GM19238 (cell line): ENCODE measurements around the gene HS3ST1.

Experiments used
- DNase-seq: peaks from one replicate; pipeline ENCODE4 v3.0.0; 2011; ENCODE audit warnings: low spot score; ENCODE audit not compliant: insufficient read length

Gene HS3ST1

DNA sequence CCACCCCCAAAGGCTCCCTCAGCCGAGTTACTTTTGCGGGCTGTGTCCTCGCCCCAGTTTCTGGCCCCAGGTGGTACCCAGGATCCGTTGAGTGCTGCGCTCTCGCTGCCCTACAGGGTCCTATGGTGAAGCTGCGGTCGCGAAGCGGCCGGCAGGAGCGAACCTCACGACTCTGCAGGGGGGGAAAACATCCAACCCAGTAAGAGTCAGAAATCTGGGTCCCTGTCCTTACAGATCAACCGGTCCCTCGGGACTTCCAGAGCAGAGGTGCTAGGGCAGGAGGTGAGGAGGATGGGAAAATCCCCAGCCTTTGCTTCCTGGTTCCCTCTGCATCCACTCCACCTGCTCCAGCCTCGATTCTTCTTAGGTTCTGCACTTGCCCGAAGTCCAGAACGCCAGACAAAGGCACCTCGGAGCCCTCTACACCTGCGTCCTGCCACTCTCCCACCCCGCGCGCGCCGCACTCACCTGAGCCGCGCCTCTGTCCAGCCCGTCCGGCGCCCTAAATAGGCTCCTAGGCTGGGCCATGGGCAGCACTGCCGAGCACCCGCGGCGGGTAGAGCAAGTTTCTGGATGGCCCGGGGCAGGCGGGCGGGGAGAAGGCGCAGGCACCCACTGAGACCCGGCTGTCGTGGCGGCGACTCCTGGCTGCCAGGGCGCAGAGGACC is at the start of gene HS3ST1:
Gene HS3ST1, minus strand, starts transcription at position 664 of the 668 bp plus-strand sequence. CDS start 28,889 bp downstream, outside the sequence.
- no peak for DNase-seq

DNA sequence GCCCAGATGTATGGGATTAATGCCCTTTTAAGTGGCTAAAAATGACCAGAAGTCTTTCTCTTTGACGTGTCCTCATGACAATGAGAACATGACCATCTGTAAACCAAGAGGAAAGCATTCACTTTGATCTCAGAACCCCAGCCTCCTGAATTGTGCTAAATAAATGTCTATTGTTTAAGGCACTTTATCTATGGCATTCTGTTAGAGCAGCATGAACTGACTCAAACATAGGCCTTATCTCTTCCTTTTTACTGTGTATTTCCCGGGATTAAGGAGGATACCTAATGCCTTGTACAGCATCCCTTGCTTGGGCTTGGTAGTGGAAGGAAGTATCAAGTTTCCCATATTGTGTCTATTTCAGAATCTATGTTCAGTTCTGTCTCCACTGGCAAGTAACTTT is 47.2 kb upstream of the HS3ST1 start:
- DNase-seq = no peak

DNA sequence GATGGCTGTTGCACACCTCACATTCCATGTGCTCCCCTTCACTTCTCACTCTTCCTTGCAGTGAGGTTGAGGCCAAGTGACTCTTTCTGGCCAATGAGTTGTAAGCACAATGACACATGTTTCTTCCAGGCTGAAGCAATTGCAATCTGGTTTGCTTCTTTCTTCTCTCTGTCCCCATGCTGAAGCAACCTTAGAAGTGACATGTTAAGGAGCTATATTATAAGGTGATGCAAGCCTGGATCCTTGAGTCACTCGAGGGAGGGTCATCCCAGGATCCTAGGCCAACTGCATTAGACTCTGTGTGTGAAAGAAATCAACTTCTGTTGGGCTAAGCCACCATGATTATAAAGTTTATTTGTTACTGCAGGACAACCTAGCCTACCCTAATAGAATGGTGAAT is 45.5 kb upstream of the HS3ST1 start:
- no peak for DNase-seq

GRCh38 chr4:11472535-11472934 is 43.8 kb upstream of the HS3ST1 start:
- no peak for DNase-seq

DNA sequence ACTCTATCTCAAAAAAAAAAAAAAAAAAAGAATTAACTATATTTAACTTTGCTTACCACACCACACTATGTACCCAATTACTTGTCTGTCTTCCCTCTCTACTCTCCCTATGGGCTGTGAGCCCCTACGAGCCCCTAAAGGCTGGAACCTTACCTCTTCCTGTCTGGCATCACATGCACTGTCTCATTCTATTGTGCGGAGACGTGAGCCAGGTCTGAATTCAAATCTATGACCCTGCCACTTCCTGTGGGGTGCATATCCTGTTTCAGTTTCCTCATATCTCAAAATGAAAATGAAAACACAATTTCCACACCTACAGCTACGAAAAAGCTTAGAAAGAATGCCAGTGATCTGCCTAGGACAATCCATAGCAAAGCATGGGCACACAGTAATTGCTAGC is 42.9 kb upstream of the HS3ST1 start:
- DNase-seq = peak; percentile 13

- no peak for DNase-seq
Measured at GRCh38 chr4:11471046-11471441, 42.4 kb upstream of the HS3ST1 start.

GRCh38 chr4:11470438-11471045 is 41.8 kb upstream of the HS3ST1 start:
- DNase-seq = no peak

DNA sequence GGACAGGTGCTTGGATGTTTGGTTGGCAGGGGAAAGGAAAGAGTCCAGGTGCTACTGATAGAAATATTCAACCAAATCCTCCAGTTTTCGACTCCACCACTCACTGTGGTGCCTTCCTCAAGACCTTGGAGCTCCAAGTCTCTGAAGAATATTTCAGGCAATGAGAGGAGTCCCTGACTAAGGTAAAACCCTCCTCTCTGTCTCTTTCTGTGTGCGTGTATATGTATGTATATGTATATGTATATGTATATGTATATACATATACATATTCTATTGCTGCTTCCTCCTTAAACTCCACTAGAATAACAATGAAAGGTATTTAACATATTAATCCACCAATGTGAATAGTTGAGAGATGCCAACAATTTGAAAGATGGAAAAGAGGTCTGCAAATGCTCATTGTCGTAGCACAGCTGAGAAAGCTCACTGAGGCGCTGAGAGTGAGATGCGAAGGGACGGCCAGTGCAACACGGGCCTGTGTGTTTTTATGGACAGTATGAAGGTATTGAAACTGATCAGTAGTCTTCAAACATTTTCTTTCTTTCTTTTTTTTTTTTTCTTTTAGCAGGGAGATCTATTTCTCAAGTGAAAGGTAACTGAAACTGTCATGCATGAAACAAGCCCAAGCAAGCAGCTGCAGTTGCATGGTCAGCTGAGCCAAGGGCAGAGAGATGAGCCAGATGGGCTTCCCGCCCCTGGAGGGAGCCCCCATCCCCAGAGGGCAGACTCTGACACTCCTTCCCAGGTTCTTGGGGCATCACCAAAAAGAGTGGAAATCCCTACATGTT is 41.1 kb upstream of the HS3ST1 start:
- DNase-seq = no peak

DNA sequence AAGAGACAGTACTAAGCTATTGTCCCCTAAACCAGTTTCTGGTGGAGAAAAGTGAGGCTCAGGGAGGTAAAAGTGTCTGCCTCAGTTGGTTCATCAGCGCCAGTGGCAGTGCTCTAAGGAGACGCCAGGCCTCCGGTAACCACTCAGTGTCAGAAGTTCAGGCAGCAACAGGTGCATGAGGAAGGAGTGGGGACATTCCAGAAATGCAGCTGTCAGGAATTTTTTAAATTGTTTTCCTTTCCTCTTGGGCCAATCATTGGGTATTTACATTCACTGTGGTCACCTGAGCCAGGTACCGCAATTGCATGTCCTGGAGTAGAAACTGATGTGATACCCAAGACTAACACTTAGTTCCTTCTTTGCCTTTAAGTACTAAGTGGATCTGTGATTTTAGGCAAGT is 40.2 kb upstream of the HS3ST1 start:
- DNase-seq = no peak

- no peak for DNase-seq
Measured at GRCh38 chr4:11467931-11468330, 39.2 kb upstream of the HS3ST1 start.

DNA sequence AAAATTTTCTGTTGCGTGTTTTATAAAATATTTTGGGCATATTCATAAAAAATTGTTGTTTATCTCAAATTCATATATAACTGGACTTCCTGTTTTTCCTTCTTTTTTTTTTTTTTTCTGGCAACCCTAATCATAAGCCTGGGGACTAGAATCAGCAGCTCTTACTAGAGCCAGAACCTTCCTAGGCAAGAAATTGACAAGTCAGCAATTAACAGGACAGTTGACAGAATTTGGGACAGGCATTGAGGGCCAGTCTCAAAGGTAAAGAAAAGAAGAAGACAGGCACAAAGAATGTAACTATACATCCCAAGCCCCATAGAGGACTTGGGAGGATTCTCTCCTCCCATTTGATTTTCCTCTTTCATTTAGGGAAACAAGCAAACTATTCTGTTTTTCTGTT is 35.0 kb upstream of the HS3ST1 start:
- DNase-seq = no peak

- no peak for DNase-seq
Measured at GRCh38 chr4:11456401-11456800, 27.7 kb upstream of the HS3ST1 start.

- no peak for DNase-seq
Measured at GRCh38 chr4:11455201-11455835, 26.6 kb upstream of the HS3ST1 start.

DNA sequence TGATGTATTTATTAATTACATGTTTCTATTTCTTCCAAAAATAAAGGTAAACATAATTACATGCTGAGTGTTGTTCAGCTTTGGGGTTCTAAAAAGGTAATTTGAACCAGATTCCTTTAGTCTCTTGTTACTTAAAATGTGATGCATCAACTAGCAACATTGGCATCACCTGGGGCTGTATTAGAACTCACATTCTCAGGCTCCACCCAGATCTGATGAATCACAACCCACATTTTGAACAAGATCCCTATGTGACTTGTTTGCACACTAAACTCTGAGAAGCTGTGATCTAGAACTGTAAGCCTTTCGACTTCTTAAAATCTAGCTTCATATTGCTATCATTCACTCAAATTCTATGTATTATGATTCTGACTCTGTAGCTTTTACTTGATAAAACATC is 23.0 kb upstream of the HS3ST1 start:
- DNase-seq = no peak

DNA sequence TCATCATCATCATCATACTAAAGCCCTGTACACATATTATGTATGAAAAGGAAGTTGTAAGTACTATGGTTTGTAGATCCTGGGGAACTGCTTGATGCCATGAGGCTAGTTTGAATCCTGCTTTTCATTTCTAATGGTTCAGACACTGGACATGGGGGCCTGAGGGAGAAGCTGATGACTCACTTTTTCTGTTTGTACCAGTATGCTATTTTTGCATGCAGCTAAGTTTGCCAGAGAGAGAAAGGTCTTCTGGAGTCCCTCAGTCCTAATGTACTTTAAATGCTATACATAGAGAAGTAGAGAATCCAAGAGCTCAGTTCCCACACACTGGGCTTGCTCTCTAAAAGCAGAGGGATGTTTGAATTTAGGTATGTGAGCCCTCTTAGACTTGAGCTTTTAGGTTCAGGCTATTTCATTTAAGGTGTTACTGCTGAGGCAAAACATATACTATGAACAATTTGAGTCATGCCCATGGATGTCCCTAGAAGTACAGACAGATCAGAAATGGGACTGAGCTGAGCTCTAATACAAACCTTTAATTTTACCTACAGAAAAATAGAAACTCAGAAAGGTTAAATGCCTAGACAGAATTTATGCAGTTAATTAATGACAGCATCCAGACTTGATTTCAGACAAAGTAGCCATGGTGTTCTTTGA is 17.6 kb upstream of the HS3ST1 start:
- no peak for DNase-seq

GRCh38 chr4:11441194-11441556 is 12.5 kb upstream of the HS3ST1 start:
- DNase-seq = no peak

DNA sequence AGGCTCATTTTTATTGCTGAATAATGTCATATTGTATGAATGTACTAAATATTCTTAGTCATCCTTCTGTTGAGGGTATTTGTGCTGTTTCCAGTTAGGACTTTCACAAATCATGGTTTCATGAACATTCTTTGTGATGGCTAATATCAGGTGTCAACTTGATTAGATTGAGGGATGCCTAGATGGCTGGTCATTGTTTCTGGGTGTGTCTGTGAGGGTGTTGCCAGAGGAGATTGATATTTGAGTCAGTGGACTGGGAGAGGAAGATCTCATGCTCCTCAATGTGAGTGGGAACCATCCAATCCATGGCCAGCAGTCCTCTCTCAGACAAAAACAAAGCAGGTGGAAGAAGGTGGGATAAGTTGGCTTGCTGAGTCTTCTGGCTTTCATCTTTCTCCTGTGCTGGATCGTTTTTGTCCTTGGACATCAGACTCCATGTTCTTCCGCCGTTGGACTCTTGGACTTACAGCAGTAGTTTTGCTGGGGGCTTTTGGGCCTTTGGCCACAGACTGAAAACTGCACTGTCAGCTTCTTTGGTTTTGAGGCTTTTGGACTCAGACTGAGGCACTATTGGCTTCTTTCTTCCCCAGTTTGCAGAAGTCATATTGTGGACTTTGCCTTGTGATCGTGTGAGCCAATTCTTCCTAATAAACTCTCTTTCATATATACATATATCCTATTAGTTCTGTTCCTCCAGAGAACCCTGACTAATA is 11.9 kb upstream of the HS3ST1 start:
- no peak for DNase-seq

- DNase-seq = no peak
Measured at GRCh38 chr4:11439836-11440235, 11.1 kb upstream of the HS3ST1 start.

DNA sequence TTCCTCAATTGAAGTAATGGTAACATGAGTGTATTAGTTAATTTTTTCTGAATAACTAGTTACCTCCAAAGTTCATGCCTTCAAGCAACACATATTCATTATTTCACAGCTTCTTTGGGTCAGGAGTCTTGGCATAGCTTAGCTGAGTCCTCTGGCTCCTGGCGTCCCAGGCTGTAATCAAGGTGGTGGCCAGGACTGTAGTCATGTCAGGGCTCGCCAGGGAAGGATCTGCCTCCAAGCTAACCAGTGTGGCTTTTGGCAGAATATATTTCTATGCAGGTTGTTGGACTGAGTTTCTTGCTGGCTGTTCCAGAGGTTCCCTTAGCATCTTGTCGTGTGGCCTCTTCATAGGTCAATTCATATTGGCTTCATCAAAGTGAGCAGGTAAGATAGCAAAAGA is 10.0 kb upstream of the HS3ST1 start:
- no peak for DNase-seq

GRCh38 chr4:11436673-11437072 is 8.0 kb upstream of the HS3ST1 start:
- DNase-seq = no peak

- DNase-seq = no peak
Measured at GRCh38 chr4:11436084-11436483, 7.4 kb upstream of the HS3ST1 start.
